A549 (cell line): ENCODE results near the gene ACER1. TPM values are rescaled to one million over a fixed set of nuclear protein-coding genes. Genes with fewer than 3 reads are reported as not detected.

ENCODE experiments used
- ATAC-seq, 2 experiments: fragments of 200-7000 bp in 1 of 2; fragments of >200 bp in 1 of 2; cut with Nextera tagmentation in 1 of 2; cut with Tn5 transposase in 1 of 2; 3 replicates each; pipeline versions ENCODE4 v1.8.0 to v1.9.1; 2018 to 2020; ENCODE audit warnings: mild to moderate bottlenecking in 1 of 2, moderate library complexity in 1 of 2
- CTCF ChIA-PET: fragments of 300-600 bp; sonication (Branson Sonifier 250); formaldehyde crosslinking; extraction: SDS; loops from one replicate; lab custom pipeline; 2021; ENCODE audit warnings: antibody characterized with exemption, inconsistent platforms; lab: Yijun Ruan, JAX
- POLR2A ChIA-PET: fragments of 350-600 bp; formaldehyde crosslinking; extraction: SDS; loops from one replicate; lab custom pipeline; 2021; ENCODE audit warnings: antibody characterized with exemption, inconsistent platforms; lab: Yijun Ruan, JAX
- DNase-seq, 2 experiments: peaks; one replicate each; pipeline versions ENCODE4 v3.0.0 to v3.0.0-alpha.2; 2011 to 2016; ENCODE audit warnings: low read depth in 1 of 2, low spot score in 1 of 2
- FAIRE-seq: peaks from 2 replicates; lab custom pipeline; 2011; peaks lifted over from hg19 to GRCh38; lab: Jason Lieb, UNC
- H3K27ac ChIP-seq, 2 experiments: fragments of >200 bp; sonication (Bioruptor Twin); formaldehyde crosslinking; 3 replicates each; pipeline ENCODE4 v1.5.1; 2016 to 2017
- H3K4me1 ChIP-seq: fragments of >200 bp; sonication (Bioruptor Twin); formaldehyde crosslinking; 3 replicates; pipeline ENCODE4 v1.6.1; 2016
- H3K4me2 ChIP-seq: fragments of >200 bp; sonication (Bioruptor Twin); formaldehyde crosslinking; 3 replicates; pipeline ENCODE4 v1.6.1; 2016
- H3K4me3 ChIP-seq: fragments of >200 bp; sonication (Bioruptor Twin); formaldehyde crosslinking; 3 replicates; pipeline ENCODE4 v1.5.1; 2016
- H3K9me3 ChIP-seq: fragments of >200 bp; sonication (Bioruptor Twin); formaldehyde crosslinking; 3 replicates; pipeline ENCODE4 v1.6.1; 2016
- CBX8 ChIP-seq: fragments of 200-600 bp; sonication (generic); IDR thresholded peaks from 2 replicates; pipeline ENCODE4 v1.6.1; 2016
- CEBPB ChIP-seq, 2 experiments: fragments of >200 bp in 1 of 2; sonication (Bioruptor Twin) in 1 of 2; formaldehyde crosslinking in 1 of 2; IDR thresholded peaks; 2 replicates each; pipeline ENCODE4 v1.6.1; 2012 to 2016
- EHMT2 ChIP-seq: fragments of 200-600 bp; sonication (generic); IDR thresholded peaks from 2 replicates; pipeline ENCODE4 v1.6.1; 2016; ENCODE audit warnings: antibody characterized with exemption, low read depth, mild to moderate bottlenecking, moderate library complexity
- ELK1 ChIP-seq: fragments of 150-350 bp; IDR thresholded peaks from 2 replicates; pipeline ENCODE4 v1.6.1; 2014; ENCODE audit warnings: low read depth, mild to moderate bottlenecking, low read length
- EP300 ChIP-seq, 2 experiments: fragments of >200 bp; sonication (Bioruptor Twin); formaldehyde crosslinking; IDR thresholded peaks; 2 replicates in 1 of 2; 3 replicates in 1 of 2; pipeline ENCODE4 v1.6.1; 2016 to 2017
- ESRRA ChIP-seq: fragments of 150-350 bp; IDR thresholded peaks from 2 replicates; pipeline ENCODE4 v1.6.1; 2014; ENCODE audit warnings: mild to moderate bottlenecking, low read length, borderline replicate concordance
- FOSL2 ChIP-seq, 2 experiments: fragments of 450-650 bp in 1 of 2; fragments of >200 bp in 1 of 2; sonication (Bioruptor Twin) in 1 of 2; formaldehyde crosslinking; IDR thresholded peaks; 2 replicates each; pipeline versions ENCODE4 v1.5.0 to v1.6.1; 2016 to 2020; ENCODE audit warnings: mild to moderate bottlenecking in 1 of 2, moderate library complexity in 1 of 2
- GATA3 ChIP-seq: IDR thresholded peaks from 2 replicates; pipeline ENCODE4 v1.6.1; 2012; ENCODE audit warnings: borderline replicate concordance
- HEYL ChIP-seq: fragments of 250-450 bp; sonication (Bioruptor Pico); IDR thresholded peaks from 2 replicates; pipeline ENCODE4 v1.8.0; 2021; ENCODE audit warnings: mild to moderate bottlenecking, moderate library complexity
- HOXA7 ChIP-seq: fragments of 250-450 bp; sonication (Bioruptor Pico); IDR thresholded peaks from 2 replicates; pipeline ENCODE4 v1.5.0; 2020; ENCODE audit warnings: mild to moderate bottlenecking, moderate library complexity
- HOXB13 ChIP-seq: fragments of 250-450 bp; sonication (Bioruptor Pico); IDR thresholded peaks from 2 replicates; pipeline ENCODE4 v1.5.0; 2020; ENCODE audit warnings: low read depth, mild to moderate bottlenecking, moderate library complexity
- HOXB5 ChIP-seq: fragments of 250-450 bp; sonication (Bioruptor Pico); IDR thresholded peaks from 2 replicates; pipeline ENCODE4 v1.5.0; 2020; ENCODE audit warnings: mild to moderate bottlenecking, moderate library complexity
- KDM5A ChIP-seq: fragments of 200-600 bp; sonication (generic); IDR thresholded peaks from 2 replicates; pipeline ENCODE4 v1.6.1; 2016; ENCODE audit warnings: antibody characterized with exemption, mild to moderate bottlenecking
- NPAS2 ChIP-seq: fragments of 250-450 bp; sonication (Bioruptor Pico); IDR thresholded peaks from 2 replicates; pipeline ENCODE4 v1.8.0; 2022; ENCODE audit warnings: mild to moderate bottlenecking, moderate library complexity, borderline replicate concordance
- NR3C1 ChIP-seq: fragments of >200 bp; sonication (Bioruptor Twin); formaldehyde crosslinking; IDR thresholded peaks from 3 replicates; pipeline ENCODE4 v1.6.1; 2017
- PHF8 ChIP-seq: fragments of 200-600 bp; sonication (generic); IDR thresholded peaks from 2 replicates; pipeline ENCODE4 v1.6.1; 2016; ENCODE audit warnings: low read depth, mild to moderate bottlenecking, antibody characterized with exemption, moderate library complexity, borderline replicate concordance
- POLR2A ChIP-seq: IDR thresholded peaks from 2 replicates; pipeline ENCODE4 v1.6.1; 2012; ENCODE audit warnings: mild to moderate bottlenecking, low read length
- RAD21 ChIP-seq, 2 experiments: fragments of >200 bp in 1 of 2; sonication (Bioruptor Twin) in 1 of 2; formaldehyde crosslinking in 1 of 2; IDR thresholded peaks in 1 of 2; conservative IDR thresholded peaks in 1 of 2; 2 replicates in 1 of 2; 3 replicates in 1 of 2; pipeline ENCODE4 v1.6.1; 2012 to 2018; ENCODE audit warnings: inconsistent platforms in 1 of 2
- RCOR1 ChIP-seq: fragments of 150-350 bp; IDR thresholded peaks from 2 replicates; pipeline ENCODE4 v1.6.1; 2014; ENCODE audit warnings: antibody characterized with exemption, low read length, low read depth
- REST ChIP-seq: fragments of 200-600 bp; sonication (generic); IDR thresholded peaks from 2 replicates; pipeline ENCODE4 v1.6.1; 2016; ENCODE audit warnings: antibody characterized with exemption, mild to moderate bottlenecking, moderate library complexity
- RFX5 ChIP-seq: fragments of 450-650 bp; IDR thresholded peaks from 2 replicates; pipeline ENCODE4 v1.7.1; 2014; ENCODE audit warnings: antibody characterized with exemption, mild to moderate bottlenecking, moderate library complexity
- RNF2 ChIP-seq: fragments of 200-600 bp; sonication (generic); IDR thresholded peaks from 2 replicates; pipeline ENCODE4 v1.6.1; 2016; ENCODE audit warnings: low read depth, mild to moderate bottlenecking, antibody characterized with exemption, moderate library complexity, borderline replicate concordance
- SREBF2 ChIP-seq: fragments of 450-650 bp; IDR thresholded peaks from 2 replicates; pipeline ENCODE4 v1.6.1; 2014; ENCODE audit warnings: mild to moderate bottlenecking, moderate library complexity
- ZC3H11A ChIP-seq: fragments of 450-650 bp; IDR thresholded peaks from 2 replicates; pipeline ENCODE4 v1.6.1; 2014; ENCODE audit warnings: antibody characterized with exemption, mild to moderate bottlenecking
- WGBS: methylation state at CpG from one replicate; pipeline ENCODE4 v1.1.6; 2017; ENCODE audit errors: missing lambda C conversion rate; 5-methylcytosine and 5-hydroxymethylcytosine counted together
- polyA plus RNA-seq, 4 experiments: library from polyadenylated mRNA; depleted of rRNA in 3 of 4; stranded (reverse); fragments of >200 nt; fragmentation: RNase III in 1 of 4; extraction: RNeasy Plus Mini Kit Qiagen cat#74134 plus additional on column Dnase treatment in 1 of 4; gene quantifications; 2 replicates in 3 of 4; 3 replicates in 1 of 4; pipeline ENCODE4 v1.2.3, GENCODE V29; 2011 to 2017
- TF ChIP-seq, protein P1 (sequence below): fragments of >200 bp; sonication (Bioruptor Twin); formaldehyde crosslinking; IDR thresholded peaks from 3 replicates; pipeline ENCODE4 v1.6.1; 2016
- TF ChIP-seq, protein P2 (sequence below): IDR thresholded peaks from 2 replicates; pipeline ENCODE4 v1.6.1; 2012

ACER1 gene
- polyA plus RNA-seq, 2 of the 4 experiments (the other 2 are of a cell fraction), result not detected

- TF ChIP-seq RFX5, result no peak
- TF ChIP-seq, protein P1, sequence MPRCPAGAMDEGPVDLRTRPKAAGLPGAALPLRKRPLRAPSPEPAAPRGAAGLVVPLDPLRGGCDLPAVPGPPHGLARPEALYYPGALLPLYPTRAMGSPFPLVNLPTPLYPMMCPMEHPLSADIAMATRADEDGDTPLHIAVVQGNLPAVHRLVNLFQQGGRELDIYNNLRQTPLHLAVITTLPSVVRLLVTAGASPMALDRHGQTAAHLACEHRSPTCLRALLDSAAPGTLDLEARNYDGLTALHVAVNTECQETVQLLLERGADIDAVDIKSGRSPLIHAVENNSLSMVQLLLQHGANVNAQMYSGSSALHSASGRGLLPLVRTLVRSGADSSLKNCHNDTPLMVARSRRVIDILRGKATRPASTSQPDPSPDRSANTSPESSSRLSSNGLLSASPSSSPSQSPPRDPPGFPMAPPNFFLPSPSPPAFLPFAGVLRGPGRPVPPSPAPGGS, result no peak
- TF ChIP-seq FOSL2 (IDR thresholded peaks at IDR 0.05), result no peak
- no peak for TF ChIP-seq FOSL2 (CRISPR knock-in tag; IDR thresholded peaks at IDR 0.05)
- TF ChIP-seq ESRRA, result no peak
- TF ChIP-seq POLR2A, result no peak
- TF ChIP-seq HOXB5 (CRISPR knock-in tag), result no peak
- no peak for TF ChIP-seq RNF2
- no peak for TF ChIP-seq NR3C1
- TF ChIP-seq PHF8, result no peak
- no peak for TF ChIP-seq SREBF2
- no peak for TF ChIP-seq ZC3H11A
- no peak for TF ChIP-seq CBX8
- TF ChIP-seq HOXA7 (CRISPR knock-in tag), result no peak
- no peak for TF ChIP-seq RAD21 (conservative IDR thresholded peaks at IDR 0.05 in 1 of 2, IDR thresholded peaks at IDR 0.05 in 1 of 2)
- no peak for TF ChIP-seq EP300 (IDR thresholded peaks at IDR 0.05)
- no peak for TF ChIP-seq HOXB13
- TF ChIP-seq REST, result no peak
- TF ChIP-seq KDM5A, result no peak
- no peak for TF ChIP-seq HEYL (CRISPR knock-in tag)
- TF ChIP-seq, protein P2, sequence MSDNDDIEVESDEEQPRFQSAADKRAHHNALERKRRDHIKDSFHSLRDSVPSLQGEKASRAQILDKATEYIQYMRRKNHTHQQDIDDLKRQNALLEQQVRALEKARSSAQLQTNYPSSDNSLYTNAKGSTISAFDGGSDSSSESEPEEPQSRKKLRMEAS, result no peak
- DNase-seq (no peak), ATAC-seq (no peak), FAIRE-seq (no peak)
- no peaks in the 10 kb centered on the region for H3K9me3 ChIP-seq
- no peak overlapping the region for H3K4me2 ChIP-seq
- H3K4me1 ChIP-seq, result peaks cover 18% of the 10 kb centered on the region; the same call in 1 of the 3 replicates
- no peak overlapping the region for H3K4me3 ChIP-seq
- 95% methylated on average over 12 of the region's 12 CpGs for WGBS
- ChIA-PET CTCF (interaction anchor here (0.5 to 1.7 kb wide), 3 partner anchors 10 to 228 kb away, joined by 3 to 7 read pairs (median 4); no protein-coding TSS in a partner anchor), POLR2A (no interaction called here)
- no peak overlapping the region for H3K27ac ChIP-seq
Measured at GRCh38 chr19:6276447-6276846, 57.0 kb downstream of the ACER1 start.

- CTCF ChIA-PET, result interaction anchor here (1.0 kb wide), 1 partner anchor 11 kb away, joined by 3 read pairs; no protein-coding TSS in a partner anchor
- no peak overlapping the region for H3K27ac ChIP-seq
Measured at GRCh38 chr19:6275170-6275744, 58.2 kb downstream of the ACER1 start.

More at GRCh38 chr19:6275170-6275744, 58.2 kb downstream of the ACER1 start:
- no peak for DNase-seq
- H3K4me1 ChIP-seq, result peaks cover 18% of the 10 kb centered on the region; the same call in 1 of the 3 replicates
- POLR2A ChIA-PET, result no interaction called here
- no peak overlapping the region for H3K4me2 ChIP-seq
- H3K4me3 ChIP-seq, result no peak overlapping the region
- WGBS, result 97% methylated on average over 9 of the region's 18 CpGs
- H3K9me3 ChIP-seq, result no peaks in the 10 kb centered on the region
- no peak for TF ChIP-seq GATA3
- no peak for TF ChIP-seq ZC3H11A
- TF ChIP-seq, protein P2, result no peak
- no peak for TF ChIP-seq FOSL2 (IDR thresholded peaks at IDR 0.05)
- TF ChIP-seq FOSL2 (CRISPR knock-in tag; IDR thresholded peaks at IDR 0.05), result no peak
- TF ChIP-seq EHMT2, result no peak
- no peak for TF ChIP-seq ELK1
- no peak for TF ChIP-seq NPAS2 (CRISPR knock-in tag)
- no peak for TF ChIP-seq RCOR1
- no peak for TF ChIP-seq REST
- TF ChIP-seq CEBPB (IDR thresholded peaks at IDR 0.05), result no peak
- ATAC-seq, result no peak
- FAIRE-seq, result no peak
